GM12878 (cell line): ENCODE data around the gene TRIM41. TPM values are rescaled to one million over a fixed set of nuclear protein-coding genes. Genes with fewer than 3 reads are reported as not detected.

Experiments
- ATAC-seq: fragments of 200-7000 bp; cut with Tn5 transposase; 3 replicates; pipeline ENCODE4 v1.9.1; 2020; ENCODE audit warnings: mild to moderate bottlenecking, moderate library complexity
- BruUV-seq: library from RNA; stranded (reverse); fragments of 400-500 nt; replicated peaks from 2 replicates; lab custom pipeline; 2021; lab: Mats Ljungman, UMichigan
- CTCF ChIA-PET: fragments of 300-600 bp; sonication (Branson Sonifier 250); formaldehyde crosslinking; extraction: SDS; loops from one replicate; lab custom pipeline; 2021; ENCODE audit warnings: inconsistent platforms; lab: Yijun Ruan, JAX
- POLR2A ChIA-PET: fragments of 350-600 bp; formaldehyde crosslinking; extraction: SDS; loops from one replicate; lab custom pipeline; 2021; ENCODE audit warnings: inconsistent platforms; lab: Charles Lee
- RAD21 ChIA-PET: fragments of 300-600 bp; sonication (Branson Sonifier 250); formaldehyde crosslinking; loops from one replicate; lab custom pipeline; 2023; ENCODE audit warnings: antibody characterized with exemption; ENCODE audit not compliant: unreplicated experiment; lab: Charles Lee
- SMC1A ChIA-PET: fragments of 300-600 bp; sonication (Branson Sonifier 250); formaldehyde crosslinking; loops from one replicate; lab custom pipeline; 2023; ENCODE audit not compliant: unreplicated experiment, uncharacterized antibody; lab: Charles Lee
- DNase-seq: peaks from one replicate; pipeline ENCODE4 v3.0.0-alpha.2; 2011; ENCODE audit warnings: low read depth, low spot score
- FAIRE-seq: peaks from 3 replicates; lab custom pipeline; 2011; peaks lifted over from hg19 to GRCh38; lab: Jason Lieb, UNC
- H2AFZ ChIP-seq: 2 replicates; pipeline ENCODE4 v1.6.0; 2011; ENCODE audit warnings: low read depth, low read length, control low read depth; ENCODE audit not compliant: control insufficient read depth
- H3K27ac ChIP-seq: 2 replicates; pipeline ENCODE4 v1.5.1; 2011; ENCODE audit warnings: control low read depth; ENCODE audit not compliant: control insufficient read depth, insufficient read depth
- H3K27me3 ChIP-seq, 2 experiments: replicated peaks in 1 of 2; 2 replicates each; pipeline versions ENCODE4 v1.6.0 to v1.6.1; 2011; ENCODE audit warnings: low read length in 1 of 2; ENCODE audit not compliant: control insufficient read depth in 2 of 2, insufficient read depth in 2 of 2
- H3K36me3 ChIP-seq, 2 experiments: 2 replicates each; pipeline ENCODE4 v1.5.1; 2011; ENCODE audit warnings: low read length in 1 of 2; ENCODE audit not compliant: control insufficient read depth in 2 of 2, insufficient read depth in 2 of 2
- H3K4me1 ChIP-seq: 2 replicates; pipeline ENCODE4 v1.6.1; 2011; ENCODE audit warnings: mild to moderate bottlenecking, low read length, moderate library complexity, mixed read lengths; ENCODE audit not compliant: control insufficient read depth, insufficient read depth
- H3K4me2 ChIP-seq: 2 replicates; pipeline ENCODE4 v1.6.0; 2011; ENCODE audit warnings: control low read depth; ENCODE audit not compliant: control insufficient read depth, insufficient read depth
- H3K4me3 ChIP-seq: fragments of 200-600 bp; sonication (generic); 2 replicates; pipeline ENCODE4 v1.5.1; 2016
- H3K79me2 ChIP-seq: 2 replicates; pipeline ENCODE4 v1.6.0; 2011; ENCODE audit warnings: low read length; ENCODE audit not compliant: control insufficient read depth, insufficient read depth
- H3K9ac ChIP-seq: 2 replicates; pipeline ENCODE4 v1.8.0; 2011; ENCODE audit warnings: low read length, control low read depth, mixed read lengths; ENCODE audit not compliant: control insufficient read depth, insufficient read depth
- H3K9me3 ChIP-seq: replicated peaks from 3 replicates; pipeline ENCODE4 v1.5.1; 2011; ENCODE audit warnings: mild to moderate bottlenecking, low read length; ENCODE audit not compliant: control insufficient read depth, insufficient read depth
- H4K20me1 ChIP-seq: 2 replicates; pipeline ENCODE4 v1.6.0; 2011; ENCODE audit not compliant: control insufficient read depth, insufficient read depth
- CREB1 ChIP-seq: IDR thresholded peaks from 2 replicates; pipeline ENCODE4 v1.6.1; 2012; ENCODE audit warnings: low read depth, mild to moderate bottlenecking, inconsistent platforms
- E2F4 ChIP-seq: IDR thresholded peaks from 2 replicates; pipeline ENCODE4 v1.6.1; 2012; ENCODE audit warnings: low read depth, low read length, improper control_type of control experiment
- MAX ChIP-seq: IDR thresholded peaks from 2 replicates; pipeline ENCODE4 v1.6.1; 2012; ENCODE audit warnings: low read depth, low read length, improper control_type of control experiment
- NFYB ChIP-seq: IDR thresholded peaks from 2 replicates; pipeline ENCODE4 v1.6.1; 2011; ENCODE audit warnings: low read depth, mild to moderate bottlenecking, low read length, improper control_type of control experiment, moderate library complexity; ENCODE audit not compliant: insufficient read depth
- NR2C1 ChIP-seq: fragments of 450-650 bp; IDR thresholded peaks from 2 replicates; pipeline ENCODE4 v1.6.1; 2017; ENCODE audit warnings: antibody characterized with exemption, mild to moderate bottlenecking, moderate library complexity
- RAD51 ChIP-seq: fragments of 450-650 bp; IDR thresholded peaks from 2 replicates; pipeline ENCODE4 v1.6.1; 2016; ENCODE audit warnings: moderate library complexity, mild to moderate bottlenecking, inconsistent platforms
- SREBF1 ChIP-seq: IDR thresholded peaks from 2 replicates; pipeline ENCODE4 v1.6.1; 2012; ENCODE audit warnings: mild to moderate bottlenecking, low read length
- TCF3 ChIP-seq: IDR thresholded peaks from 2 replicates; pipeline ENCODE4 v1.6.1; 2012; ENCODE audit warnings: low read depth, mild to moderate bottlenecking, low read length, borderline replicate concordance; ENCODE audit not compliant: insufficient read depth
- ZBTB40 ChIP-seq: fragments of 450-650 bp; IDR thresholded peaks from 2 replicates; pipeline ENCODE4 v1.6.1; 2016; ENCODE audit warnings: mild to moderate bottlenecking, moderate library complexity, borderline replicate concordance
- WGBS: methylation state at CpG from one replicate; pipeline ENCODE4 v1.1.6; 2016; ENCODE audit warnings: low lambda C conversion rate; ENCODE audit not compliant: insufficient replicate concordance, insufficient coverage; ENCODE audit errors: missing lambda C conversion rate; 5-methylcytosine and 5-hydroxymethylcytosine counted together
- in situ Hi-C: fragments of 300-500 bp; cut with MboI; formaldehyde crosslinking; loops from 9 replicates; pipeline ENCODE4 v1.14.3; 2018; ENCODE audit warnings: mixed read lengths
- intact Hi-C: fragments of 100-400 bp; cut with micrococcal nuclease; formaldehyde crosslinking; loops from one replicate; pipeline ENCODE4 v1.14.2; 2022; ENCODE audit not compliant: unreplicated experiment
- polyA plus RNA-seq, 11 experiments: library from polyadenylated mRNA; depleted of rRNA in 4 of 11; unstranded in 6 of 11; stranded (reverse) in 5 of 11; fragments of >200 nt; fragmentation: Nextera tagmentation in 4 of 11; fragmentation: Illumina TruSeq in 1 of 11; extraction: Ambion mirVana in 4 of 11; extraction: Trizol in 1 of 11; gene quantifications; 1 replicate in 1 of 11; 2 replicates in 10 of 11; pipeline versions ENCODE4 v1.2.1 to v1.2.3, GENCODE V29; 2011 to 2016; ENCODE audit warnings: inconsistent platforms in 2 of 11, missing spikeins in 2 of 11, low read depth in 1 of 11
- total RNA-seq, 4 experiments: library from RNA; depleted of rRNA in 3 of 4; stranded (reverse); fragments of >200 nt in 3 of 4; fragmentation: Illumina TruSeq in 1 of 4; extraction: Trizol in 1 of 4; gene quantifications; 2 replicates each; pipeline versions ENCODE4 v1.2.1 to v1.2.3, GENCODE V29; 2013 to 2021

TRIM41 gene
- total and polyA plus RNA-seq, 10 of the 15 experiments (the other 5 are each of a cell fraction or from before 2014, with no cell fraction given): 1.0 to 28.9 (median 10.6) TPM

GRCh38 chr5:181199881-181200638 is 23.0 kb upstream of the TRIM41 start:
- intact Hi-C loops (no loop called here), in situ Hi-C loops (no loop called here)
- Histone ChIP-seq H3K4me2 (no peak overlapping the region), H2AFZ (no peak overlapping the region), H3K36me3 (no peaks in the 10 kb centered on the region), H3K9ac (no peak overlapping the region), H4K20me1 (no peaks in the 10 kb centered on the region), H3K27me3 (peaks cover 1 to 4% of the 10 kb centered on the region in 2 experiments; a peak in 2 of 4 replicates), H3K4me3 (no peak overlapping the region), H3K4me1 (peaks cover 21% of the 10 kb centered on the region), H3K9me3 (no peaks in the 10 kb centered on the region), H3K27ac (no peak overlapping the region), H3K79me2 (no peaks in the 10 kb centered on the region)
- no peak for DNase-seq
- 70% methylated on average over 12 of the region's 12 CpGs for WGBS
- CTCF ChIA-PET: interaction anchor here (0.8 to 2.6 kb wide), 2 partner anchors 9 to 17 kb away, joined by 3 to 15 read pairs; no protein-coding TSS in a partner anchor
- SMC1A ChIA-PET: interaction anchor here (1.2 to 3.0 kb wide), 5 partner anchors 9 to 51 kb away, joined by 3 to 15 read pairs (median 3); no protein-coding TSS in a partner anchor
- POLR2A ChIA-PET: interaction anchor here (0.8 to 3.1 kb wide), 5 partner anchors 12 to 51 kb away, joined by 3 to 18 read pairs (median 5); partner anchors contain the start of gene TRIM41
- TF ChIP-seq RAD51 (no peak), SREBF1 (no peak), E2F4 (no peak)
- FAIRE-seq: no peak
- BruUV-seq: no TSS peak
- RAD21 ChIA-PET: interaction anchor here (1.4 to 3.1 kb wide), 4 partner anchors 9 to 23 kb away, joined by 3 to 8 read pairs (median 7); partner anchors contain the start of gene TRIM41
- ATAC-seq: no peak

- Histone ChIP-seq H4K20me1 (no peaks in the 10 kb centered on the region), H3K9me3 (no peaks in the 10 kb centered on the region), H3K27ac (no peak overlapping the region), H3K4me3 (no peak overlapping the region), H2AFZ (no peak overlapping the region), H3K4me1 (peaks cover 26% of the 10 kb centered on the region), H3K36me3 (no peaks in the 10 kb centered on the region), H3K79me2 (no peaks in the 10 kb centered on the region), H3K9ac (no peak overlapping the region), H3K4me2 (no peak overlapping the region), H3K27me3 (peaks cover 3 to 8% of the 10 kb centered on the region in 2 experiments; a peak in 3 of 4 replicates)
- WGBS: 46% methylated on average over 4 of the region's 4 CpGs
- CTCF ChIA-PET: interaction anchor here (2.6 to 8.2 kb wide), 2 partner anchors 10 to 16 kb away, joined by 7 to 96 read pairs; no protein-coding TSS in a partner anchor
- SMC1A ChIA-PET: no interaction called here
- intact Hi-C loops: no loop called here
- RAD21 ChIA-PET: no interaction called here
- DNase-seq: no peak
- POLR2A ChIA-PET: interaction anchor here (1.6 to 2.9 kb wide), 2 partner anchors 9 to 39 kb away, joined by 3 to 16 read pairs; no protein-coding TSS in a partner anchor
- BruUV-seq: no TSS peak
- in situ Hi-C loops: no loop called here
- FAIRE-seq: no peak
- no peak for ATAC-seq
- TF ChIP-seq NR2C1: no peak
- TF ChIP-seq TCF3: no peak
- TF ChIP-seq CREB1: no peak
- no peak for TF ChIP-seq MAX
- no peak for TF ChIP-seq NFYB
- TF ChIP-seq ZBTB40: no peak
These were observed 22.3 kb upstream of the TRIM41 start for GRCh38 chr5:181200816-181201215.
